Omental fat pad (tissue), 4 donors: ENCODE results near the gene BIRC7. TPM values are rescaled to one million over a fixed set of nuclear protein-coding genes. Genes with fewer than 3 reads are reported as not detected.
"Not testable (repeated sequence)": the region's sequence is repeated elsewhere in the genome, so short reads cannot be mapped to it uniquely, and the experiment has no call there.

ENCODE experiments used
- ATAC-seq: fragments of 150-250 bp; one replicate; pipeline ENCODE4 v1.9.1; 2016; ENCODE audit warnings: mild to moderate bottlenecking, moderate library complexity; ENCODE audit not compliant: low FRiP score
- DNase-seq: peaks from one replicate; pipeline ENCODE4 v3.0.0-alpha.2; 2019; ENCODE audit warnings: low spot score
- CTCF ChIP-seq, 3 donors: fragments of 450-650 bp; IDR thresholded peaks; one replicate each; pipeline ENCODE4 v1.5.1; 2016 to 2017; ENCODE audit warnings: antibody characterized with exemption in 3 of 3, mild to moderate bottlenecking in 3 of 3, moderate library complexity in 2 of 3
- total RNA-seq, 4 donors: library from RNA; depleted of rRNA; stranded (reverse); fragments of >200 nt; gene quantifications; one replicate each; pipeline ENCODE4 v1.1.0, GENCODE V29; 2016

The BIRC7 gene
- total RNA-seq, 4 donors from 2014 or later: 0.48 to 3.0 TPM; not detected in 2

DNA sequence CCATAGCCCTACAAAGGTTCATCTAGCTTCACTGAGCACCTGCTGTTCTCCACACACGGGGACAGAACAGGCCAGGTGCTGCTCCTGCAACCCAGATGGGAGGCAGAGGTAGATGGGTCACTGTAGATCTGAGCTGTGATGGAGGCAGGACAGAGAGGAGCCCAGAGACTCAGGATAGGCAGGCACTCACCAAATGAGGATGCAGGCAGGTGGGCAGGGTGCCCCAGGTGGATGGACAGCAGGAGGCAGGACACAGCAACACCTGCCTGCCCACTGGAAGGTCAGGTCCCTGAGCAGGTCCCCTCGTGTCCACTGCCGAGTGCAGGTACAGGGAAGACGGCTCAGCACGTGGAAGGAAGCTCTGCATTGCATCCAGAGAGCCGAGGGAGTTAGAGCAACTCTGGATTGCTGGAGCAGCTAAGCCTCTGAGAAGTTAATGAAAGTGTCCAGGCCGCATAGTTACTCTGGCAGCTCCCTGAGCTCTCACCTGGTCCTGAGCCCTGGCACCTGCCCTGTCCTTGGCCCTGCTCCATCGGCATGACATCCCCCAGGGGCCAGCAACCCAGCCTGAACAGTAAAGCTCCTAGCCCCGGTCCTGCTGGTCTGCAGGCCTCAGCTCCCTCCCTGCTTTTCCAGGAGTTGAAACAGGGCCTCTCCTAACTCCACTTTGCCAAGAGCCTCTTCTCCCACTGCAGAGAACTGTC, 14.9 kb upstream of the BIRC7 start:
- ATAC-seq: no peak
- DNase-seq: no peak
- no peak for TF ChIP-seq CTCF (IDR thresholded peaks at IDR 0.05)

DNA sequence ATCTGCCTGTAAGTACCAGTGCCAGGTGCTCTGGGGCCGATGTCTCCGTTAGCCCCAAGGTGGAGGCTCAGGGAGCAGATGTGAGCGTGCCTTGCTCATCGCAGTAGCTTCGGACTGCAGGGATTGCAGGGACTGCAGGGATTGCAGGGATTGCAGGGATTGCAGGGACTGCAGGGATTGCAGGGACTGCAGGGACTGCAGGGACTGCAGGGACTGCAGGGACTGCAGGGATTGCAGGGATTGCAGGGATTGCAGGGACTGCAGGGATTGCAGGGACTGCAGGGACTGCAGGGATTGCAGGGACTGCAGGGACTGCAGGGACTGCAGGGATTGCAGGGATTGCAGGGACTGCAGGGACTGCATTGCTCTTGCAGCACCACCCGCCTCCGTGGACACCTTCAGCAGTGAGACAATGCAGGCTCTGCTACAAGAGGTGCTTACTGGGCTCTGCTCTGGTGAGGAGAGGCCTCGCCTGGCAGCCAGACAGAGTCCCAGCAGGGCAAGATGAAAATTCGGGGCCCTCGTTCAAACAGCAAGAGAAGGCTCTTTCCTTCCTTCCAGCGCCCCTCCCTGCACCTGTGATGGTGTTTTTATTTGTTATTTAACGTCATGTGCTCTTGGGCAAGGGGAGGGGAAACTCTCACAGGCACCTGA, 14.2 kb upstream of the BIRC7 start:
- not testable (repeated sequence) for DNase-seq, ATAC-seq

DNA sequence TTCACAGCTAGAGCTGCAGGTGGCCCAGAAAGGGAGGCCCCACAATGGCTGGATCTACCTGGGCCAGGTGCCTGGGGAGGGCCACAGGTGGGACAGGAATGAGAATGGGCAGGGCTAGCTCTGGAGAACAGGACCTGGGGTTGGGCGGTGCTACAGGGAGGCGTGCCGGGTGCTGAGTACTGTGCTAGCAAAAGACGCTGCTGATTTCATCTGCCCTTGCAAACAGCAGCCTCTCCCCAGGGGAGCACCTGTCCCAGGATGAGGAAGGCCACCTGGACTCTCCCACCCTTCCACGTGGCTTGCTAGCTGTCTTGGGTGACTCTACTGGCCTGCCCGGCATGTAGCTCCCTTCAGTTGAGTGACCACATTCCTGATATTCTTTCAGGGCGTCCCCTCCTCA, 13.2 kb upstream of the BIRC7 start:
- no peak for DNase-seq
- ATAC-seq: no peak
- TF ChIP-seq CTCF (IDR thresholded peaks at IDR 0.05): no peak

DNA sequence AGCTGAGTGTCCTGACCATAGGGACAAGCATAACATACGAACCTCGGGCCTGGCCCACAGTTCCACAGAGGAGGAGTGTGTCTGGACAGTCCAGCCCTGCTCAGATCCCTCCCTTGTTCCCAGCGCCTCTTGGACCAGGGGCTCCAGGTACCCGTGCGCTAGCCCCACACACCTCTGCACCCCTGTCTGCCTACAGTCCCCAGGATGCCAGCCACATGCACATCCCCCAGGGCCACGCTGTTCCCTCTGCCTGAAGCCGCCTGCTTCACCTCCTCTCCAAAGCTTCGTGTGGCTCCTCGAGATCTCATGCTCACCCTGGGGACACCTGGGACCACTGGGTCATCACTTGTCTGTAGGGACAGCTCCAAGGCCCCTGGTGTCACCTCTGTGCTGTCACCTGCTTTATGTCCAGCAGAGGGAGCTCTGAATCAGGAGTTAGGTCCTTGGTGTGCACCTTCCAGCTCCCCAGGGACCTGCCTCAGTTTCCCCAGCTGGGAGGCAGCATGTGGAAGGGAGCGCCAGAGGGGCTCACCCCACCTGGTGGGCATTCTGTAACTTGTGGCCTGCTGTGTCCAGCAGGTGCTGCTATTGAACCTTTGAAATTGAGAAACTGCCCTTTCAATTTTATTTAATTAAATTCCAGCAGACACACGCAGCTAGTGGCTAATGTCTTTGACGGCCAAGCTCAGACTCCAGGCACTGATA, 12.4 kb upstream of the BIRC7 start:
- DNase-seq (no peak), ATAC-seq (no peak)

GRCh38 chr20:63223826-63224207, 11.9 kb upstream of the BIRC7 start:
- TF ChIP-seq CTCF (IDR thresholded peaks at IDR 0.05): no peak
- no peak for ATAC-seq
- no peak for DNase-seq

More for the DNA sequence above, 12.4 kb upstream of the BIRC7 start:
- no peak for TF ChIP-seq CTCF (IDR thresholded peaks at IDR 0.05)

- no peak for ATAC-seq
- TF ChIP-seq CTCF (IDR thresholded peaks at IDR 0.05): no peak
- no peak for DNase-seq
These were observed 11.2 kb upstream of the BIRC7 start for GRCh38 chr20:63224412-63225081.

DNA sequence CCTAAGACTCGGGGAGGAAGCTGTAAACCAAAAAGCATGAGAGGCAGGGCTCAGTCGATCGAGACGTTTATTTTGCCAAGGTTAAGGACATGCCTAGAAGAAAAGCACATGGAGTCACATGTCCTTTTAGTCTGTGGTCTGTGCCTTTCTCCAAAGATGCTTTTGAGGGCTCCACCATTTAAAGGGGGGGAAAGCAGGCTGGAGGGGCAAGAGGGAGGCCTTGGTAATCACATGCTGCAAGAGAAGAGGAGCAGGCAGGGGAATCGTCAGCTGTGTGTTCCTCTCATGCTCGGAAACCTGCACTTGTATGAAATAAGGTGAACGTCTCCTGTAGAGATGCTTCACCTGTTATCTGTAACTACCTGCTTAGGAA, 10.6 kb upstream of the BIRC7 start:
- DNase-seq (no peak), ATAC-seq (no peak)
- TF ChIP-seq CTCF (IDR thresholded peaks at IDR 0.05): no peak
